ENCODE measurements around the gene ARSJ.

ARSJ gene

GRCh38 chr4:113987382-113987941 is 8.0 kb upstream of the ARSJ start:
- no peak overlapping the region for H4K12ac ChIP-seq (ENCODE audit: low read depth, low read length)
- no peak overlapping the region for H3K4ac ChIP-seq (ENCODE audit: low read depth, low read length)
- no peak overlapping the region for H3K23ac ChIP-seq (ENCODE audit: low read length)
- no peak overlapping the region for H3K4me2 ChIP-seq (ENCODE audit: low read length)
- no peaks in the 10 kb centered on the region for H3K4me1 ChIP-seq (ENCODE audit: control insufficient read depth in 1 of 2, insufficient read depth in 2 of 2, low read length in 2 of 2)
- H3K14ac ChIP-seq (ENCODE audit: low read length) = no peak overlapping the region
- H2AFZ ChIP-seq (ENCODE audit: insufficient read depth, low read length, poor library complexity) = no peak overlapping the region
- no peak overlapping the region for H2BK120ac ChIP-seq (ENCODE audit: insufficient read depth, low read length, poor library complexity)
- H2AK5ac ChIP-seq (ENCODE audit: low read length) = no peak overlapping the region
- H2BK5ac ChIP-seq (ENCODE audit: low read depth, low read length, poor library complexity) = no peak overlapping the region
- DNase-seq = no peak
- no peak overlapping the region for H4K91ac ChIP-seq (ENCODE audit: low read depth, low read length)
- H3K27me3 ChIP-seq (ENCODE audit: insufficient read depth, low read length) = no peaks in the 10 kb centered on the region
- no peak overlapping the region for H3K18ac ChIP-seq (ENCODE audit: low read length)
- H3K36me3 ChIP-seq (ENCODE audit: control insufficient read depth in 1 of 2, insufficient read depth in 2 of 2, low read length in 2 of 2) = no peaks in the 10 kb centered on the region
- H3K9ac ChIP-seq (ENCODE audit: low read length) = no peak overlapping the region
- H3K79me1 ChIP-seq (ENCODE audit: low read length) = no peaks in the 10 kb centered on the region
- H3K79me2 ChIP-seq (ENCODE audit: control insufficient read depth, insufficient read depth, low read length, poor library complexity) = no peaks in the 10 kb centered on the region
- no peak overlapping the region for H3K27ac ChIP-seq (ENCODE audit: low read depth, low read length)
- H2BK12ac ChIP-seq (ENCODE audit: low read length) = no peak overlapping the region
- no peak overlapping the region for H4K8ac ChIP-seq (ENCODE audit: low read depth, low read length)
- no peaks in the 10 kb centered on the region for H3K9me3 ChIP-seq (ENCODE audit: insufficient read depth, low read depth, low read length)
- no CpG with 5 or more reads among the region's 3 CpGs for WGBS (ENCODE audit: extremely low coverage, insufficient coverage, insufficient read length)
- no peak overlapping the region for H3K4me3 ChIP-seq (ENCODE audit: low read depth, low read length)

- Histone ChIP-seq H4K91ac (ENCODE audit: low read depth, low read length) (no peak overlapping the region), H4K8ac (ENCODE audit: low read depth, low read length) (no peak overlapping the region), H3K23ac (ENCODE audit: low read length) (no peak overlapping the region), H3K4ac (ENCODE audit: low read depth, low read length) (no peak overlapping the region), H3K14ac (ENCODE audit: low read length) (no peak overlapping the region), H3K4me1 (ENCODE audit: control insufficient read depth in 1 of 2, insufficient read depth in 2 of 2, low read length in 2 of 2) (peaks cover 2 to 4% of the 10 kb centered on the region in 2 experiments), H2AK5ac (ENCODE audit: low read length) (no peak overlapping the region), H2BK120ac (ENCODE audit: insufficient read depth, low read length, poor library complexity) (no peak overlapping the region), H3K79me2 (ENCODE audit: control insufficient read depth, insufficient read depth, low read length, poor library complexity) (no peaks in the 10 kb centered on the region), H2AFZ (ENCODE audit: insufficient read depth, low read length, poor library complexity) (no peak overlapping the region), H3K27me3 (ENCODE audit: insufficient read depth, low read length) (no peaks in the 10 kb centered on the region), H2BK12ac (ENCODE audit: low read length) (no peak overlapping the region), H3K4me2 (ENCODE audit: low read length) (no peak overlapping the region), H3K9me3 (ENCODE audit: insufficient read depth, low read depth, low read length) (no peaks in the 10 kb centered on the region), H3K79me1 (ENCODE audit: low read length) (peaks cover 2% of the 10 kb centered on the region), H4K12ac (ENCODE audit: low read depth, low read length) (no peak overlapping the region), H3K9ac (ENCODE audit: low read length) (no peak overlapping the region), H3K36me3 (ENCODE audit: control insufficient read depth in 1 of 2, insufficient read depth in 2 of 2, low read length in 2 of 2) (no peaks in the 10 kb centered on the region), H3K18ac (ENCODE audit: low read length) (no peak overlapping the region), H2BK5ac (ENCODE audit: low read depth, low read length, poor library complexity) (no peak overlapping the region), H3K27ac (ENCODE audit: low read depth, low read length) (no peak overlapping the region), H3K4me3 (ENCODE audit: low read depth, low read length) (no peak overlapping the region)
- WGBS (ENCODE audit: extremely low coverage, insufficient coverage, insufficient read length) = no CpG with 5 or more reads among the region's 4 CpGs
- DNase-seq = no peak
These were observed 2.7 kb upstream of the ARSJ start for GRCh38 chr4:113982181-113982580.

GRCh38 chr4:113981591-113981990 is 2.1 kb upstream of the ARSJ start:
- H2BK12ac ChIP-seq (ENCODE audit: low read length) = no peak overlapping the region
- H3K14ac ChIP-seq (ENCODE audit: low read length) = no peak overlapping the region
- no peak for DNase-seq
- peaks cover 2 to 4% of the 10 kb centered on the region in 2 experiments for H3K4me1 ChIP-seq (ENCODE audit: control insufficient read depth in 1 of 2, insufficient read depth in 2 of 2, low read length in 2 of 2)
- H2AK5ac ChIP-seq (ENCODE audit: low read length) = no peak overlapping the region
- no peak overlapping the region for H3K9ac ChIP-seq (ENCODE audit: low read length)
- no peak overlapping the region for H3K4me2 ChIP-seq (ENCODE audit: low read length)
- H4K91ac ChIP-seq (ENCODE audit: low read depth, low read length) = no peak overlapping the region
- H3K4ac ChIP-seq (ENCODE audit: low read depth, low read length) = no peak overlapping the region
- no peaks in the 10 kb centered on the region for H3K36me3 ChIP-seq (ENCODE audit: control insufficient read depth in 1 of 2, insufficient read depth in 2 of 2, low read length in 2 of 2)
- no peak overlapping the region for H2BK120ac ChIP-seq (ENCODE audit: insufficient read depth, low read length, poor library complexity)
- no peak overlapping the region for H2BK5ac ChIP-seq (ENCODE audit: low read depth, low read length, poor library complexity)
- H3K4me3 ChIP-seq (ENCODE audit: low read depth, low read length) = no peak overlapping the region
- H4K12ac ChIP-seq (ENCODE audit: low read depth, low read length) = no peak overlapping the region
- H3K23ac ChIP-seq (ENCODE audit: low read length) = no peak overlapping the region
- WGBS (ENCODE audit: extremely low coverage, insufficient coverage, insufficient read length) = no CpG with 5 or more reads among the region's 2 CpGs
- H2AFZ ChIP-seq (ENCODE audit: insufficient read depth, low read length, poor library complexity) = no peak overlapping the region
- no peak overlapping the region for H4K8ac ChIP-seq (ENCODE audit: low read depth, low read length)
- no peaks in the 10 kb centered on the region for H3K9me3 ChIP-seq (ENCODE audit: insufficient read depth, low read depth, low read length)
- no peaks in the 10 kb centered on the region for H3K27me3 ChIP-seq (ENCODE audit: insufficient read depth, low read length)
- no peak overlapping the region for H3K27ac ChIP-seq (ENCODE audit: low read depth, low read length)
- H3K79me2 ChIP-seq (ENCODE audit: control insufficient read depth, insufficient read depth, low read length, poor library complexity) = no peaks in the 10 kb centered on the region
- H3K79me1 ChIP-seq (ENCODE audit: low read length) = peaks cover 2% of the 10 kb centered on the region
- no peak overlapping the region for H3K18ac ChIP-seq (ENCODE audit: low read length)

GRCh38 chr4:113979905-113980615 is 613 bp upstream of the ARSJ start:
- Histone ChIP-seq H3K4me1 (ENCODE audit: control insufficient read depth in 1 of 2, insufficient read depth in 2 of 2, low read length in 2 of 2) (peaks cover 2 to 4% of the 10 kb centered on the region in 2 experiments), H2AFZ (ENCODE audit: insufficient read depth, low read length, poor library complexity) (peak overlapping the region; percentile 9), H2BK120ac (ENCODE audit: insufficient read depth, low read length, poor library complexity) (no peak overlapping the region), H3K79me2 (ENCODE audit: control insufficient read depth, insufficient read depth, low read length, poor library complexity) (no peaks in the 10 kb centered on the region), H3K9me3 (ENCODE audit: insufficient read depth, low read depth, low read length) (no peaks in the 10 kb centered on the region), H2AK5ac (ENCODE audit: low read length) (no peak overlapping the region), H4K91ac (ENCODE audit: low read depth, low read length) (no peak overlapping the region), H3K4ac (ENCODE audit: low read depth, low read length) (no peak overlapping the region), H3K9ac (ENCODE audit: low read length) (peak overlapping the region; percentile 47), H3K36me3 (ENCODE audit: control insufficient read depth in 1 of 2, insufficient read depth in 2 of 2, low read length in 2 of 2) (no peaks in the 10 kb centered on the region), H3K18ac (ENCODE audit: low read length) (no peak overlapping the region), H3K4me2 (ENCODE audit: low read length) (peak overlapping the region; percentile 97), H3K14ac (ENCODE audit: low read length) (no peak overlapping the region), H3K23ac (ENCODE audit: low read length) (no peak overlapping the region), H2BK12ac (ENCODE audit: low read length) (no peak overlapping the region), H3K27me3 (ENCODE audit: insufficient read depth, low read length) (no peaks in the 10 kb centered on the region), H3K27ac (ENCODE audit: low read depth, low read length) (no peak overlapping the region), H4K8ac (ENCODE audit: low read depth, low read length) (peak overlapping the region; percentile 54), H2BK5ac (ENCODE audit: low read depth, low read length, poor library complexity) (no peak overlapping the region), H3K79me1 (ENCODE audit: low read length) (peaks cover 2% of the 10 kb centered on the region), H3K4me3 (ENCODE audit: low read depth, low read length) (peak overlapping the region; percentile 74), H4K12ac (ENCODE audit: low read depth, low read length) (peak overlapping the region; percentile 11)
- WGBS (ENCODE audit: extremely low coverage, insufficient coverage, insufficient read length) = no CpG with 5 or more reads among the region's 17 CpGs
- no peak for DNase-seq

Data from trophoblast cell (in vitro differentiated cells and primary cell).